Gastrocnemius medialis (tissue), 4 donors: ENCODE measurements around the gene ANXA8. TPM values are rescaled to one million over a fixed set of nuclear protein-coding genes. Genes with fewer than 3 reads are reported as not detected.
"Not testable (repeated sequence)": the region's sequence is repeated elsewhere in the genome, so short reads cannot be mapped to it uniquely, and the experiment has no call there.

Experiments used
- ATAC-seq, 2 donors: fragments of 150-250 bp; one replicate each; pipeline ENCODE4 v1.9.1; 2016
- DNase-seq, 2 donors: peaks; one replicate each; pipeline ENCODE4 v3.0.0-alpha.2; 2019
- H3K27ac ChIP-seq, 4 donors: fragments of 200-600 bp; sonication (generic); 1 replicate in 1 of 4; 2 replicates in 3 of 4; pipeline ENCODE4 v1.5.1; 2016 to 2018; ENCODE audit warnings: mild to moderate bottlenecking in 2 of 4, moderate library complexity in 1 of 4
- H3K27me3 ChIP-seq, 3 donors: fragments of 200-600 bp; sonication (generic) in 2 of 3; 1 replicate in 1 of 3; 2 replicates in 2 of 3; pipeline versions ENCODE4 v1.5.1 to v1.6.0; 2016 to 2019; ENCODE audit warnings: mild to moderate bottlenecking in 1 of 3, moderate library complexity in 1 of 3
- H3K36me3 ChIP-seq, 2 donors: fragments of 200-600 bp; sonication (generic) in 1 of 2; one replicate each; pipeline ENCODE4 v1.5.1; 2017 to 2018
- H3K4me1 ChIP-seq, 2 donors: fragments of 200-600 bp; sonication (generic) in 1 of 2; one replicate each; pipeline ENCODE4 v1.5.1; 2016 to 2017; ENCODE audit warnings: mild to moderate bottlenecking in 2 of 2
- H3K4me3 ChIP-seq, 4 donors: fragments of 200-600 bp; sonication (generic) in 3 of 4; 1 replicate in 1 of 4; 2 replicates in 3 of 4; pipeline ENCODE4 v1.5.1; 2016 to 2019; ENCODE audit warnings: mild to moderate bottlenecking in 2 of 4
- H3K9me3 ChIP-seq, 3 donors: fragments of 200-600 bp; sonication (generic) in 2 of 3; 1 replicate in 1 of 3; 2 replicates in 2 of 3; pipeline ENCODE4 v1.5.1; 2016 to 2019
- CTCF ChIP-seq, 5 experiments: fragments of 450-650 bp in 3 of 5; fragments of 200-600 bp in 2 of 5; sonication (generic) in 2 of 5; IDR thresholded peaks in 4 of 5; conservative IDR thresholded peaks in 1 of 5; 1 replicate in 4 of 5; 2 replicates in 1 of 5; pipeline ENCODE4 v1.5.1; 2016 to 2019; ENCODE audit warnings: antibody characterized with exemption in 5 of 5, mild to moderate bottlenecking in 3 of 5, moderate library complexity in 3 of 5
- POLR2A ChIP-seq, 2 donors: fragments of 450-650 bp; IDR thresholded peaks; one replicate each; pipeline ENCODE4 v1.6.1; 2017; ENCODE audit warnings: antibody characterized with exemption in 2 of 2, mild to moderate bottlenecking in 2 of 2, moderate library complexity in 2 of 2
- in situ Hi-C, 4 donors: fragments of 200-750 bp; cut with MboI; loops; one replicate each; pipeline versions ENCODE4 v1.15.0 to v1.8.0; 2017; ENCODE audit warnings: low sequenced_read_pairs in 4 of 4
- intact Hi-C: fragments of 100-400 bp; cut with DNase I; formaldehyde crosslinking; loops from one replicate; pipeline ENCODE4 v1.15.1; 2023; ENCODE audit warnings: low total_unique reads
- total RNA-seq, 4 donors: library from RNA; depleted of rRNA; stranded (reverse); fragments of >200 nt; gene quantifications; one replicate each; pipeline versions ENCODE4 v1.1.0 to v1.2.3, GENCODE V29; 2016

ANXA8 gene
- total RNA-seq, 4 donors from 2014 or later: 0.24 TPM; not detected in 3

DNA sequence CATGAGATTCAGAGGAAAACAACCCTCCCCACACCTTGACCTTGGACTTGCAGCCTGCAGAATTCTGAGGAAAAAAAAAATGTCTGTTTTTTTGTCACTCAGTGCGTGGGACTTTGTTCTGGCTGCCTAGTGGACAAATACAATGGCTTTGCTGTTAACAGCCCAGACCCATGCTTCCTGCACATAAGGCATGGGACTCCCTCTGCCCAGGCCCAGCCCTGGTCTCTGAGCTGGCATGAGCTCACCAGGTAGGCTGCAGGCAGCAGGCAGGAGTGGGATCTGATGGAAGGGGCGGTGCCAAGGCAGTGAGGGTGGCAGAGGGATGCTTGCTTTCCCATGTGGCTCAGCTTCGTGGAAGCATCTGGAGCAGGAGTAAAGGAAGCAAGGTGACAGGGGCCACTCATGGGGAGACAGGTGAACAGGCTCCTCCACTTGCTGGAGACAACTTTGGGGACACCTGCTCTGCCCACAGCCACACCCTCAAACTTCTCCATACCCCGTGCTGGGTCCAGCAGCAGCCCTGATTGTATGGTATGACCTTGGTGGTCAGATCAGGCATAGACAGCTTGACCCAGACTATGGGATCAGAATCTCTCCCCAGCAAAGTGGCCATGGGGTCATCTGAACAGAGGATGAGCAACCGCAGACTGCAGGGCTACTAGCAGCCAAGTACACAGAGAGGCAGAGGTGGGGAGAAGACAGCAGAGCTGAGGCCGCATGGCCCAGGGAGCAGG, 27.0 kb downstream of the ANXA8 start:
- in situ Hi-C loops: no loop called here
- Histone ChIP-seq H3K9me3 (no peaks in the 10 kb centered on the region), H3K4me3 (no peak overlapping the region), H3K27me3 (no peaks in the 10 kb centered on the region), H3K27ac (no peak overlapping the region), H3K36me3 (no peaks in the 10 kb centered on the region), H3K4me1 (no peaks in the 10 kb centered on the region)
- ATAC-seq (no peak), DNase-seq (no peak)
- intact Hi-C loops: no loop called here
- TF ChIP-seq POLR2A (IDR thresholded peaks at IDR 0.05): no peak
- no peak for TF ChIP-seq CTCF (IDR thresholded peaks at IDR 0.05 in 4 of 5, conservative IDR thresholded peaks at IDR 0.05 in 1 of 5)

GRCh38 chr10:47456079-47456785, 27.7 kb downstream of the ANXA8 start:
- ATAC-seq: no peak
- Histone ChIP-seq H3K36me3 (no peaks in the 10 kb centered on the region), H3K4me1 (no peaks in the 10 kb centered on the region), H3K4me3 (no peak overlapping the region), H3K27ac (no peak overlapping the region), H3K27me3 (no peaks in the 10 kb centered on the region), H3K9me3 (no peaks in the 10 kb centered on the region)
- intact Hi-C loops: no loop called here
- TF ChIP-seq POLR2A (IDR thresholded peaks at IDR 0.05) (no peak), CTCF (IDR thresholded peaks at IDR 0.05 in 4 of 5, conservative IDR thresholded peaks at IDR 0.05 in 1 of 5) (no peak)
- DNase-seq: no peak
- in situ Hi-C loops: no loop called here

DNA sequence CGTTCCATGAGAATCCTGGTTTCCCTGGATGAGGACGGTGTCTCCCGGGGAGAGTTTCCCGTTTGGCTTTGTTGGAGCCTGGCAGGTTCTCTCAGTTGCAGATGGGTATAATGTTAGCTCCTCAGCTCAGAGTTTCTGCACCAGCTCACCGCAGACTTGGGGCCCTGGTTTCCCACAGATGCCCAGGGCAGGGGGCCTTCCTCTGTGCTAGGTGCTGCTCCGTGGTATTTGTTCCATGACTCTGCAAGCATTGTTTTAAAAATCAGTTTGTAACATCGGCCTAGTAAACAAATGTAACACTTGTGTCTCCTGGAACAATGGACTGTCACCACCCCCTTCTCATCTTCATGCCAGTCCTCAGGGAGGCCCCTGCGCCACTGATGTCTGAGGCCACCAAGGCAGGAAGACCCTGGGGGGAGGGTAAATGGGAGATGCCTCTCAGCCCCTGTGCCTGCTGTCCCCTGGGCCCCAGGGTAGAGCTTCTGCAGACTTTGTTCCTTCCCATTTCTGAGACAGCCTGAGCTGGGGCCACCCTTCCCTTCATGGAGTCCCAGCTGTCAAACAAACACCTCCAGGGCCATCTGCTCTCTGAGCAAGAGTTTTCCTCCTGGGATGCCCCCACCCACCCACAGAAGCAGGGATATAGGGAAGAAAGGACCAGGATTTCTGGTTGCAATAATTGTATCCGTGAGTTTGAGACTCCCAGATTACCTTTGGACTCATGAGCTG, 28.4 kb downstream of the ANXA8 start:
- DNase-seq, H3K36me3 ChIP-seq, ATAC-seq, H3K27ac ChIP-seq, intact Hi-C loops, H3K27me3 ChIP-seq, H3K4me3 ChIP-seq, H3K4me1 ChIP-seq, H3K9me3 ChIP-seq, in situ Hi-C loops: not testable (repeated sequence)

GRCh38 chr10:47454780-47455058, 29.2 kb downstream of the ANXA8 start:
- Histone ChIP-seq H3K27ac (no peak overlapping the region), H3K27me3 (no peaks in the 10 kb centered on the region), H3K4me1 (no peaks in the 10 kb centered on the region), H3K4me3 (no peak overlapping the region), H3K36me3 (no peaks in the 10 kb centered on the region), H3K9me3 (no peaks in the 10 kb centered on the region)
- TF ChIP-seq POLR2A (IDR thresholded peaks at IDR 0.05) (no peak), CTCF (IDR thresholded peaks at IDR 0.05 in 4 of 5, conservative IDR thresholded peaks at IDR 0.05 in 1 of 5) (no peak)
- DNase-seq (no peak), ATAC-seq (no peak)
- intact Hi-C loops: no loop called here
- in situ Hi-C loops: no loop called here
